ENCODE data around the gene ZNF492. TPM values are rescaled to one million over a fixed set of nuclear protein-coding genes. Genes with fewer than 3 reads are reported as not detected.
"Not testable (repeated sequence)": the region's sequence is repeated elsewhere in the genome, so short reads cannot be mapped to it uniquely, and the experiment has no call there.

Gene ZNF492
- under 1 TPM in 2 of 4 donors, not detected in 2; 0.20 to 0.27 TPM for total RNA-seq

DNA sequence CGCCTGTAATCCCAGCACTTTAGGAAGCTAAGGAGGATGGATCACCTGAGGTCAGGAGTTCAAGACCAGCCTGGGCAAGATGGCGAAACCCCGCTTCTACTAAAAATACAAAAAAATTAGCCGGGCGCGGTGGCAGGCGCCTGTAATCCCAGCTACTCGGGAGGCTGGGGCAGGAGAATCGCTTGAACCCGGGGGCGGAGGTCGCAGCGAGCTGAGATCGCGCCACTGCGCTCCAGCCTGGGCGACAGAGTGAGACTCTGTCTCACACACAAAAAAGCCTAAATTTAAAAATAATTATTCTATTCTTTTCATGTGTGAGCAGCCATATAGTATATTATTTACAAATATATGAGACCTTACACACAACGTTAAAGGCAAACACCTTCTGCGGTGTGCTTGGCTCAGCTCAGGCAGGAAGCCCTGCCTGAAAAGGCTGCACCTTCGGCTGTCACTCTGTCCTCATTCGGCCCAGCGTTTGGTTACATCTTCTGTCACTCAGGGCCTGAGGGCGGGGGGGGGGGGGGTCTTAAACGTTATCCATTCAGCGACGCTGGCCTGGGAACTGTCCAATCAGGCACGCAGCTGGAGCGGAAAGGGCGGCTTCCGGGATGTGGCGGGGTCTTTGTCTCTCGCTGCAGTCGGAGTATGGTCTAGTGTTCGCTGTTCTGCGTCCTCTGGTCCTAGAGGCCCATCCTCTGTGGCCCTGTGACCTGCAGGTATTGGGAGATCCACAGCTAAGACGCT, at the start of gene ZNF492:
ZNF492 (plus strand) TSS at position 619 of the 744 bp plus-strand sequence. CDS start 19,076 bp downstream, outside the sequence.
- H3K27me3 ChIP-seq; H3K9me3 ChIP-seq; intact Hi-C loops (cut with DNase I; ENCODE audit: low total_unique reads); in situ Hi-C loops (cut with MboI; ENCODE audit: low pct_ligation_motif_present in 1 of 4, low pct_unique_long_range_greater_than_20kb in 1 of 4, low sequenced_read_pairs in 3 of 4); H3K4me1 ChIP-seq; H3K36me3 ChIP-seq: not testable (repeated sequence)
- Histone ChIP-seq H3K4me3 (peak within 1 kb of the TSS; percentile 15 to 87 (median 52)), H3K27ac (peak within 1 kb of the TSS in 3 of 4 donors; percentile 38 to 53 (median 53))
- 23 to 40% methylated on average over 7 to 35 of the region's 36 CpGs for WGBS, 2 donors (ENCODE audit: low coverage in 1 of 2)
- DNase-seq, result peak; percentile 81

DNA sequence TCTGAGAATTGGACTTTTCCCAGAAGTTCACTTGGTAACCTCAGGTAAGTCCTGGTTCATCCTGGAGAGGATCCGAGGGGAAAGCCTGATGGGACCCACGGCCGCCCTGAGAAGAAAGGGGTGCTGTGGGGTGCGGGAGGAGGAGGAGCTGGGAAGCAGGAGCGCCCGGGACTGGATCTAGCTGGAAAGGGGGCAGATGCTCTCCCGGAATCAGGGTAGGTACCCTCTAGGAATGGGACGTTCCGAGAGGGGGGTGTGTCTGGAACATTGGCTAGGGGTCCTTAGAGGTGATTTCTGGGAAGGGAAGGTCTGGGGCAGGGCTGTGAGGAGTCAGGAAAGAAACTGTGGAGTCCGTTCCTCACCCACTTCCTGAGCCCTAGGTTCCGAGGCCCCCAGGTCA, 38.7 kb upstream of the ZNF492 start:
- 66 to 74% methylated on average over 9 to 11 of the region's 11 CpGs for WGBS, 2 donors (ENCODE audit: low coverage in 1 of 2)
- Histone ChIP-seq H3K9me3 (peaks cover 0 to 7% of the 10 kb centered on the region in 2 donors), H3K27ac (no peak overlapping the region), H3K4me3 (no peak overlapping the region), H3K27me3 (no peaks in the 10 kb centered on the region), H3K36me3 (no peaks in the 10 kb centered on the region), H3K4me1 (no peaks in the 10 kb centered on the region)
- in situ Hi-C loops (cut with MboI; ENCODE audit: low pct_ligation_motif_present in 1 of 4, low pct_unique_long_range_greater_than_20kb in 1 of 4, low sequenced_read_pairs in 3 of 4) (no loop called here), intact Hi-C loops (cut with DNase I; ENCODE audit: low total_unique reads) (no loop called here)
- DNase-seq, result no peak
- TF ChIP-seq, protein P1, sequence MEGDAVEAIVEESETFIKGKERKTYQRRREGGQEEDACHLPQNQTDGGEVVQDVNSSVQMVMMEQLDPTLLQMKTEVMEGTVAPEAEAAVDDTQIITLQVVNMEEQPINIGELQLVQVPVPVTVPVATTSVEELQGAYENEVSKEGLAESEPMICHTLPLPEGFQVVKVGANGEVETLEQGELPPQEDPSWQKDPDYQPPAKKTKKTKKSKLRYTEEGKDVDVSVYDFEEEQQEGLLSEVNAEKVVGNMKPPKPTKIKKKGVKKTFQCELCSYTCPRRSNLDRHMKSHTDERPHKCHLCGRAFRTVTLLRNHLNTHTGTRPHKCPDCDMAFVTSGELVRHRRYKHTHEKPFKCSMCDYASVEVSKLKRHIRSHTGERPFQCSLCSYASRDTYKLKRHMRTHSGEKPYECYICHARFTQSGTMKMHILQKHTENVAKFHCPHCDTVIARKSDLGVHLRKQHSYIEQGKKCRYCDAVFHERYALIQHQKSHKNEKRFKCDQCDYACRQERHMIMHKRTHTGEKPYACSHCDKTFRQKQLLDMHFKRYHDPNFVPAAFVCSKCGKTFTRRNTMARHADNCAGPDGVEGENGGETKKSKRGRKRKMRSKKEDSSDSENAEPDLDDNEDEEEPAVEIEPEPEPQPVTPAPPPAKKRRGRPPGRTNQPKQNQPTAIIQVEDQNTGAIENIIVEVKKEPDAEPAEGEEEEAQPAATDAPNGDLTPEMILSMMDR (IDR thresholded peaks at IDR 0.05), result no peak
- TF ChIP-seq POLR2AphosphoS5 (IDR thresholded peaks at IDR 0.05) (no peak), EP300 (IDR thresholded peaks at IDR 0.05; ENCODE audit: low read depth) (no peak), POLR2A (IDR thresholded peaks at IDR 0.05) (no peak)

DNA sequence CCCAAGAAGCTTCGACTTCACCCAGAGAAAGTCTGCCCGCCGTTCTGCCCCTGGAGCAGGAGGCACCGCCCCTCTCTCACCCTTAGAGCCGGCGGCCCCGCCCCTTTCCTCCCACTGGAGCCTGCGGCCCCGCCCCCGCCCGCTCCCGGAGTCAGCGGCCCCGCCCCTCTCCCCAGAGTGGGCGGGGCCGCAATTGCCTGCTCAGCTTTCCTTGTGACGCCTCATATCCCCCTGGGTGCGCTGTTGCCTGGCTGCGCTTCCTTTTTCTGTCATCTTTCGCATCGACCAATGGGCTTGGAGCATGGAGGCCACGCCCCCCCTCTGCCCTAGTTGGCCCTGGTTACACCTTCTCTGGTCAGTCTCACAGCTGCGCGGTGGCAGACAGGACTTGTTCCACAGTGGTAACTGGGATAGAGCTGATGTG, 38.2 kb upstream of the ZNF492 start:
- in situ Hi-C loops (cut with MboI; ENCODE audit: low pct_ligation_motif_present in 1 of 4, low pct_unique_long_range_greater_than_20kb in 1 of 4, low sequenced_read_pairs in 3 of 4), result no loop called here
- no peak overlapping the region for H3K27ac ChIP-seq
- intact Hi-C loops (cut with DNase I; ENCODE audit: low total_unique reads), result no loop called here
- no peaks in the 10 kb centered on the region for H3K36me3 ChIP-seq
- peaks cover 4 to 7% of the 10 kb centered on the region in 2 donors for H3K9me3 ChIP-seq
- no peak for DNase-seq
- 39% methylated on average over 22 of the region's 24 CpGs; no CpG with 5 or more reads in 1 of the 2 donors for WGBS, 2 donors (ENCODE audit: low coverage in 1 of 2)
- H3K27me3 ChIP-seq, result no peaks in the 10 kb centered on the region
- no peaks in the 10 kb centered on the region for H3K4me1 ChIP-seq
- no peak for TF ChIP-seq POLR2AphosphoS5 (IDR thresholded peaks at IDR 0.05)
- no peak for TF ChIP-seq EP300 (IDR thresholded peaks at IDR 0.05; ENCODE audit: low read depth)
- TF ChIP-seq POLR2A (IDR thresholded peaks at IDR 0.05), result no peak
- TF ChIP-seq, protein P1 (IDR thresholded peaks at IDR 0.05), result no peak
- no peak overlapping the region for H3K4me3 ChIP-seq

DNA sequence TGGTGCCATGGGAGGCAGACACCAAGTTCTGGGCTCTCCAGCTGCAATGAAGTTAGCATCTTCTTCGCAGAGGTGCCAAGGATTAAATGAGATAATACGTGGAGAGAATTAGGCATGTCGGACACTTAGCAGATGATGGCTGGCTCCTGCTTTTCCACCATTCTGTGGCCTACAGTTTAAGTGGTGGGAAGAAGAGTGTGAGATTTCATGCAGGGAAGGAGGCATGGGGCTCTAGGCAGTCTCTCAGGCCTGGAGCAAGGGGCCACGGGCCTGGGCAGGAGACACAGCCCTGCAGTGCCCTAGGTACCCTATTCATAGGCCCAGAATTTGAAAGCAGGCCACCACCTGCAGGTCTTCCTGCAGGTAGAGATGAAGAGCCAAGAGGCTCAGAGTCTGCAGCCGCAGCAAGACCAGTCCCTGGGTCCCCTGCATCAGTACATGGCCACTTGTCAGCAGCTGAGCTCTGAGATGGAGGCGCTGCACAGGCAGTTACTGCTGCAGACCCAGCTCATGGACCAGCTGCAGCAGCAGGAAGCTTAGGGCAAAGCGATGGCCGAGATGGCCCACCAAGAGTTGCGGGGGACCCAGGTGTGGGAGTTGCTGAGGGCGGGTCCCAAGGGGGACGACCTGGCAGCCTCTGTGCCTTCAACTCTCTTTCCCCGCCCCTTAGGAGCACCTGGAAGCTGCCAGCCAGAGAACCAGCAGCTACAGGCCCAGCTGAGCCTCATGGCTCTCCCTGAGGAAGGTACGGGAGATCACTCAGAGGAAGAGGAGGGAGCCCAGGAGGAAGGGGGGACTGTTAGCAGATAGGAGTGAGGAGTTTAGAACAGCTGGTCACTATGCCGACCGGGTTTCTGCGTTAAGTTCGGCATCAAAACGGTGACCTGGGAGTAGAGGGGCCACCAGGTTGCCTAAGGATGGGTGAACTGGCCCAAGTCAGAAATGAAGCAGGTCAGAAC, 33.2 kb upstream of the ZNF492 start:
- H3K4me3 ChIP-seq, result no peak overlapping the region
- H3K27me3 ChIP-seq, result no peaks in the 10 kb centered on the region
- H3K9me3 ChIP-seq, result peaks cover 5 to 6% of the 10 kb centered on the region in 2 donors
- no peaks in the 10 kb centered on the region for H3K36me3 ChIP-seq
- DNase-seq, result no peak
- in situ Hi-C loops (cut with MboI; ENCODE audit: low pct_ligation_motif_present in 1 of 4, low pct_unique_long_range_greater_than_20kb in 1 of 4, low sequenced_read_pairs in 3 of 4) (no loop called here), intact Hi-C loops (cut with DNase I; ENCODE audit: low total_unique reads) (no loop called here)
- H3K4me1 ChIP-seq, result no peaks in the 10 kb centered on the region
- no peak overlapping the region for H3K27ac ChIP-seq
- TF ChIP-seq POLR2A (IDR thresholded peaks at IDR 0.05), result no peak
- TF ChIP-seq POLR2AphosphoS5 (IDR thresholded peaks at IDR 0.05), result no peak
- TF ChIP-seq, protein P1 (IDR thresholded peaks at IDR 0.05), result no peak
- TF ChIP-seq EP300 (IDR thresholded peaks at IDR 0.05; ENCODE audit: low read depth), result no peak
- 82 to 89% methylated on average over 10 to 18 of the region's 18 CpGs for WGBS, 2 donors (ENCODE audit: low coverage in 1 of 2)

All from transverse colon (tissue), 4 donors.